Peyer's patch (tissue), 4 donors: Measurements from ENCODE around the gene UHRF1.

Experiments
- POLR2A ChIP-seq, 2 donors: fragments of 450-650 bp; IDR thresholded peaks; one replicate each; pipeline ENCODE4 v1.5.1; 2017; ENCODE audit warnings: antibody characterized with exemption in 2 of 2, mild to moderate bottlenecking in 2 of 2, moderate library complexity in 2 of 2
- TF ChIP-seq, protein P1 (sequence below), 6 experiments: fragments of 450-650 bp in 4 of 6; fragments of 200-600 bp in 2 of 6; sonication (generic) in 1 of 6; IDR thresholded peaks; one replicate each; pipeline ENCODE4 v1.5.1; 2017 to 2019; ENCODE audit warnings: antibody characterized with exemption in 6 of 6, mild to moderate bottlenecking in 3 of 6, moderate library complexity in 1 of 6

- TF ChIP-seq, protein P1, sequence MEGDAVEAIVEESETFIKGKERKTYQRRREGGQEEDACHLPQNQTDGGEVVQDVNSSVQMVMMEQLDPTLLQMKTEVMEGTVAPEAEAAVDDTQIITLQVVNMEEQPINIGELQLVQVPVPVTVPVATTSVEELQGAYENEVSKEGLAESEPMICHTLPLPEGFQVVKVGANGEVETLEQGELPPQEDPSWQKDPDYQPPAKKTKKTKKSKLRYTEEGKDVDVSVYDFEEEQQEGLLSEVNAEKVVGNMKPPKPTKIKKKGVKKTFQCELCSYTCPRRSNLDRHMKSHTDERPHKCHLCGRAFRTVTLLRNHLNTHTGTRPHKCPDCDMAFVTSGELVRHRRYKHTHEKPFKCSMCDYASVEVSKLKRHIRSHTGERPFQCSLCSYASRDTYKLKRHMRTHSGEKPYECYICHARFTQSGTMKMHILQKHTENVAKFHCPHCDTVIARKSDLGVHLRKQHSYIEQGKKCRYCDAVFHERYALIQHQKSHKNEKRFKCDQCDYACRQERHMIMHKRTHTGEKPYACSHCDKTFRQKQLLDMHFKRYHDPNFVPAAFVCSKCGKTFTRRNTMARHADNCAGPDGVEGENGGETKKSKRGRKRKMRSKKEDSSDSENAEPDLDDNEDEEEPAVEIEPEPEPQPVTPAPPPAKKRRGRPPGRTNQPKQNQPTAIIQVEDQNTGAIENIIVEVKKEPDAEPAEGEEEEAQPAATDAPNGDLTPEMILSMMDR (IDR thresholded peaks at IDR 0.05): no peak
- no peak for TF ChIP-seq POLR2A (IDR thresholded peaks at IDR 0.05)
Measured at GRCh38 chr19:5003781-5004180, 94.5 kb downstream of the UHRF1 start.
